NCI-H345 treated with DMSO at 0.1 percent for 48 hours (cell line): Measurements from ENCODE around the gene C18orf63.
"Not testable (repeated sequence)": the region's sequence is repeated elsewhere in the genome, so short reads cannot be mapped to it uniquely, and the experiment has no call there.

Experiments used
- DNase-seq: peaks from one replicate; lab custom pipeline; 2025; ENCODE audit not compliant: unreplicated experiment; lab: John Stamatoyannopoulos, UW

The C18orf63 gene

GRCh38 chr18:74315464-74316256 lies at the start of gene C18orf63:
Gene C18orf63 (plus strand): TSS chr18:74315839. CDS start chr18:74317866, 2,027 bp downstream.
- DNase-seq, result no peak

DNA sequence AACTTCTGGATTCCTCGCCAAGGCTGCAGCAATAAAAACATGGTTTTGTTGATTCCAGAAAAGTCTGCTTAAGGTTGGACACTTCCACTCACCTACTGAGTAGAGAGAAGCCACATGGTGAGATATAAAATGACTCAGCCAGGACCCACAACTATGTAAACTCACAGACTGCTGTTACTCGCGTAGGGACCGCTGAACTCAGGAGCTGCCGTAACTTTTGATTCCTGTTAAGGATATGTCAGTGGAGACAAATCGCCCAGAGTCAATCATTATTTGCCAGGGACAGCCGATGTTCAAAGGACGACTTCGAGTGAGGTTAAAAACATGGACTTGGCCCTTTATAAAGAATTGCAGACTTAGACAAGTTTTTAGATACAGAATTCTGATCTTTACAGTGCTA lies 49.5 kb upstream of the C18orf63 start:
- DNase-seq, result no peak

DNA sequence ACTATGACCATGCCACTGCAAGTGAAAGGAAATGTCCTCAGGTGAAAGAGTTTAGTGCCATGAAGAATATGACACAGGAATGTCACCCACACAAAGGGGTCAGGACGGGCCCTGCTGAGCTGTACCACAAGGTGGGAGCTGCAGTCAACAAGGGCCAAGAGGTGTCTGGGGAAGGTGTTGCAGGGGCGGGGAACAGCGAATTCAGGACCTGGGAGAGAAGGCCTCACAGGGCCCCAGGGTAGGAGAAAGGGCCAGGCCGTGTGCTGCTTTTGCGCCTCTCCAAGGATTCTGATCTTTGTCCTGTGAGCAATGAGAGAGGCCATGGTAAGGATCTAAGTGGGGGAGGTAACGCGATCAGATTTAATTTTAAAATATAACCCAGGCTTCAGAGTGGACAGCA lies 47.5 kb upstream of the C18orf63 start:
- DNase-seq, result no peak

DNA sequence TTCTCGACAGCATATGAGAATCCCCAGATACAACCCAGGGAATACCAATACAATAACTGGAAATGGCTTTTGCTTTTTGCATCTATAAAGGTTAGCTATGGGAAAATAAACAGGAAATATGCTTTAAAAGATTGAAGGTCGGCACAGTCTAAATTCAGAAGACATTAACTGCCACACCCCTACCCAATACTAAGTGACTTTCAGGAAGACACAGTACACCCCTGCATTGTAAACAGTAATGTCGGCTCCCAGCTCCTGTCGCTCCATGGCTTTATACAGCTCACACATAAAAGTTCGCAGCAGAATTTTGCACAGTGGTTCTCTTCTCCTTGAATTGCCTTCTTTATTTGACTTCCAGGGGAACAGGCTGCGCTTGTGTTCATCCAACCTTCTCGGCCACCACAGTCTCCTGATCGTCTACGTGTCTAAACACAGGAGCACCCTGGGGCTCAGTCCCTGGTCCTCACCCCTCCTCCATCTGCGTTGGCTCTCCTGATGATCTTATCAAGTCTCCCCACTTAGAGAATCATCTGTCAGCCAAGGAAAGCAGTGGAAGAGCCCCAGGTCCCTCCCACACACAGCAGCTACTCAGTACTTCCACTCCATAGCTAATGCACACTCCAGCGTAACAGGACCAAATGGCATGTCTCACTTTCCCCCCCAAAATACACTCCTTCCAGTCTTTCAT lies 46.6 kb upstream of the C18orf63 start:
- DNase-seq, result no peak

DNA sequence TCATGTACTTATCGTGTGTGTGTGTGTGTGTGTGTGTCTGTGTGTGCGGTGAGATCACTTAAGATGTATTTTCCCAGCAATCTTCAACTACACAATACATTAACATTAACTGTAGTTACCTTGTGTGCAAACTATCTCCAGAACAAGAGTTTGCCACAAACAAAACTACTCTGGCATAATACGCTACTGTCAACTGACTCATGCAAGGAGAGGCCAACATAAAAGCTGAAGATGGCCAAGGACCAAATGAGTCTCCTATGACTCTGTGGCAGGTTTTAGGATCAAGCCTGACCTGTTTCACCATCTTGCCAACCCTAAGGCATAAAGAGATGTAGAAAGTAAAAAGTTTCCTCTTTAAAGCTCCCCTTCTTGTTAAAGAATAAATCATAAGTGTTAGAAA lies 44.0 kb upstream of the C18orf63 start:
- DNase-seq, result no peak

- no peak for DNase-seq
Measured at GRCh38 chr18:74273394-74273793, 42.2 kb upstream of the C18orf63 start.

- DNase-seq, result no peak
Measured at GRCh38 chr18:74274700-74275099, 40.9 kb upstream of the C18orf63 start.

- DNase-seq, result no peak
Measured at GRCh38 chr18:74275736-74276135, 39.9 kb upstream of the C18orf63 start.

- no peak for DNase-seq
Measured at GRCh38 chr18:74276609-74277008, 39.0 kb upstream of the C18orf63 start.

- no peak for DNase-seq
Measured at GRCh38 chr18:74277296-74277695, 38.3 kb upstream of the C18orf63 start.

GRCh38 chr18:74278058-74278457 lies 37.6 kb upstream of the C18orf63 start:
- DNase-seq, result no peak

DNA sequence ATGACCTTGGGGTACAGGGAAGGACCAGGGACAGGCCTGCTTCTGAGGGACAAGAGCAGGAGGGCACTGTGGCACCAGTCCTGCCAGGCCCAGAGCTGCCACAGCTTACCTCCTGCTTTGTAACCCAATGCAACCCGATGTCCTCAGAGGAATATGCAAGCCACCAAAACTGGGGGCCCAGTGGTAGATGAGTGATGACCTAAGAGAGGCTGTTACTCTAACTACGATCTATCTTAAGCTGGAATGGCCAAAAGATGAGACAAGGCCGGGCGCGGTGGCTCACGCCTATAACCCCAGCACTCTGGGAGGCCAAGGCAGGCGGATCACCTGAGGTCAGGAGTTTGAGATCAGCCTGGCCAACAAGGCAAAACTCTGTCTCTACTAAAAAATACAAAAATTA lies 36.7 kb upstream of the C18orf63 start:
- no peak for DNase-seq

DNA sequence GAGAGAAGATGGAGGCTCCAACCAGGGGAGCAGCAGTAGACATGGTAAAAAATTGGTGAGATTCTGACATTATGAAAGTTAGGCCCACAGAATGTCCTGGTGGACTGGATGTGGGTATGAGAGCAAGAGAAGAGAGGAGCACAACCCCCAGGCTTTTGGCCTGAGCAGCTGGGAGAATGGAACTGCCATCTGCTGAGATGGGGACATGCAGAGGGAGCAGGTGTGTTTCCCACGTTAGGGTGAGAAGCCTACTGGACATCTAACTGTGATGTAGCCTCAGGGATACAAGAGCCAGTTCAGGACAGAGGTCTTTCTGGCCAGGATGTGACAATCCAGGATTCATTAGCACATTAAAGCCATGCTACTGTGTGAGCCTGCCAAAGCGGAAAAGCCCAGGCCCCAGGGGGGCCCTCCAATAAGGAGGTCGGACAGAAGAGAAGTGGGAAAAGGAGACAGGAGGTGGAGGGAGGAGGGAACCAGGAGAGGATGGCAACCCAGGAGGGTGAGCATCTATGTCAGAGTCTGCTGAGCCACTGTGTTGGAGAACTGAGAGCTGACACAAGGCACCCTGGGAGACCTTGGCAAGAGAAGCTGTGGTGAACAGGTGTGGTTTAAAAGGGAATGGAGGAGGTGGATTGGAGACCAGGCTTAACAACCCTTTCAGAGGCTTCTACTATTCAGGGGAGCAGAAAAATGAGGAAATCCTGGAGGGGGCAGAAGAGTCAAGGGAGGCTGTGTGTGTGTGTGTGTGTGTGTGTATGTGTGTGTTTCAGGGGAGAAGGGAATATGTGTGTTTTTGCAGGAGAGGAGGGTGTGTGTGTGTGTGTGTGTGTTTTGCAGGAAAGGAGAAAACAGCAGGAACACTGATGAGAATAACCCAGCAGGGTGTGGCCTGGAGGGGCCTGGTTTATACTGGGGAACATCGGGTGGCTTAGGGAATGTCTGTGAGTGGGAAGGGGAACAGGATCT lies 34.3 kb upstream of the C18orf63 start:
- DNase-seq, result peak; percentile 51

GRCh38 chr18:74281980-74282754 lies 33.5 kb upstream of the C18orf63 start:
- DNase-seq, result no peak

DNA sequence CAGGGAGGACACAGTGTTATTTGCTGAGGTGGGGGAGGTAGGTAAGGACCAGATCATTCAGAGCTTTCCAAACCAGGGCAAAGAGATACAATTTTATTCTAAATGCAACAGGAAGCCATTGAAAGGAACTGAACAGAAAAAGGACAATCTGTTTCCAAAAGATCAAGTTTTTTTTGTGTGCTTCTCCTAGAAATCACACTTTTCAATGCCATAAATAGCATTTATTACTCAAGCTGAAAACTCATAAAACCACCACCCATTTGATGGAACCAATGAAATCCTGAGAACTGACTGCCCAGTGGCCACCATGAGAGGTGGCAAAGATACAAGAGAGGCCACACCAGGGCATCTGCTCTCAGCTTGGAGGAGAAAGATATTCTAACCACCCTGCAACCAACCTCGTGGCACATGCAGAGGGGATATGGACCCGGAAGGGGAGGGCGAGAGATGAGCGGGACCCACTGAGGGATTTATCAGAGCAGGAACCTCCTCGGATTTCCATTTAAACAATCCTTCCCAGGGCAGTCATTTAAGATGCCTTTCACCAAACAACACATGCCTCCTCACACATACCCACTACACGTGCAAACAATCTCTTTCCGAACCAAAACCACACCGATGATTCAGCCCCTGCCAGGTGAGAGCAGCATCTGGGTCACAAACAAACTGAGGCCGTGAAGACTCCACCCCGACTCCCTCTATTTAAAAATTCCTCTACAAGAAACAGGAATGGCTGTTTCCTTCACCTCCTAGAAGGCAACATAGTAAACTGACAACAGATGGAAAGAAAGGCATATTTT lies 32.7 kb upstream of the C18orf63 start:
- no peak for DNase-seq

DNA sequence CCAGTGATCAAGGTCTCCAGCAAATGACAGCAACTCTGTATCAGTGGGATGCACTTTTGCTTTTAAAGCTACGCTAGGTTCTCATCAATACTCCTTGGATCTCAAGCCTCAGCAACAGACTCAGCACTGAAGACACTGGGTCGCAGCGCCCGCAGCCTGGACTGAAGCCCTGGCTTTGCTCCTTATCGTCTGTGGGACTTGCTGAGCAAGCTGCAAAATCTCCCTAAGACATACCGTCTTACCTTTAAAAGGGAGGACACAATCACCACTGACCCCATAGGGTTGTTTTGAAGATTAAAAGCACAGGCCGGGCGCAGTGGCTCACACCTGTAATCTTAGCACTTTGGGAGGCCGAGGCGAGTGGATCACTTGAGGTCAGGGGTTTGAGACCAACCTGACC lies 32.0 kb upstream of the C18orf63 start:
- DNase-seq, result no peak

DNA sequence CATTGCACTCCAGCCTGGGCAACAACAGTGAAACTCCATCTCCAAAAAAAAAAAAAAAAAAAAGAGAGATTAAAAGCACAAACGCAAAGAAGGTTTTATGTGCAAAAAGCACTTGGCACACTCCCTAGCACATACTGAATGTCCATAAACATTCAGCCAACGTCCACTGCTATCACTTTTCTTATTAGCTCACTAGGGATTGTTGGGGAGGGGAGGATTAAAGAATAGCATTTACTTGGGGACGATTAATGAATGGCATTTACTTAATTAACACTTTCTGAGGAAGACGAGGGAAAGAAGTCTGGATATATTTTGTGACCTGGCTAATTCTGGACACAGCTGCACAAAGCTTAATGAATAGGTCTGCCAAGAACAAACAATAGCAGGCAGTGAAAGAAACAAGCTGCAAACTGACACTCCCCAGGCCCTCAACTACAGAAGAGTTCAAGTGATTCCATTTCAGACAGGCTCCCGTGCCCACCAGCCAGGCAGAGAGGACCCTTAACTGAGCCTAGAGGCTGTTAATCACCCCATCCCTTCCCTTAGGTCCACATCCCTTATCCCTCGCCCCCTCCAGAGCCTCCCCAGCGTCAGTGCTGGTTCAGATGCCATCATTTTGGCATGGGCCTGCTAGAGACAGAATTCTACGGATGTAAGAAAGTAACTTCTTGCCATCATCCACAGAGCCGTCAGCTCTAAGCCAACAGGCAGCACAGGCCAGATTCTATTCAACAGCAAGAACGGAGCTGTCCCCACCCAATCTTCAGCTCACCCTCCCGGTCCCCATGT lies 31.3 kb upstream of the C18orf63 start:
- DNase-seq, result peak; percentile 25

DNA sequence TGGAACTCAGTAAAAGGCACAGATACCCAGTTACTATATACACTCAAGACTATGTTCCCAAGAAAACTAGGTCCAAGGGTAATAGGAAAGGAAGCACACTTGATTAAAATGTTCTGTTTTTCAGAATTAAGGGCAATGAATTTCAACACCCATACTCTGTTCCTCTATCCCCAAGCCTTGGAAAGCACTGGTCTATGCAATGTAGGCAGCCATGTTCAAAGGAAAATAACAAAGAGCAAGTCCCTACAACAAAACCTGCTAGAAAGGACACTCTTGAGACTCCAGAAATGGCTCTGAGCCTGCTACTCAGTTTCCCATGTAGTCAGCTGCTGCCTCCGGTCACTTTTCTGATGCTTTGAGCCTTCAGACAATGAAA lies 30.7 kb upstream of the C18orf63 start:
- DNase-seq, result no peak

DNA sequence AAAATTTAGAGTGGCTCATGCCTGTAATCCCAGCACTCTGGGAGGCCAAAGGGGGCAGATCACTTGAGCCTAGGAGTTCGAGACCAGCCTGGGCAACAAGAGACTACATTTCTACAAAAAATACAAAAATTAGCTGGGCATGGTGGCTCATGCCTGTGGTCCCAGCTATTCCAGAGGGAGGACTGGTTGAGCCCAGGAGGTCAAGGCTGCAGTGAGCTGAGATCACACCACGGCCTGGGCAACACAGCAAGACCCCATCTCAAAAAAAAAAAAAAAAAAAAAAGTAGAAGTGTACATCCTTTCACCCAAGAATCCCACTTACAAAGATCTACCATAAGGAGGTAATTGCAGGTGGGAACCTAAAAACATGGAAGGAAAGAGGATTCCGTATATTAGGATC lies 30.1 kb upstream of the C18orf63 start:
- not testable (repeated sequence) for DNase-seq
